A549 treated with ZK216348 at 1 μM for 4 hours (cell line): ENCODE results near the gene HLTF. TPM values are rescaled to one million over a fixed set of nuclear protein-coding genes. Genes with fewer than 3 reads are reported as not detected.

Experiments used
- total RNA-seq: library from RNA; stranded (reverse); fragments of 200-300 nt; extraction: Qiagen RNA extraction; gene quantifications from 5 replicates; pipeline ENCODE4 v1.2.3, GENCODE V29; 2022; ENCODE audit warnings: low read depth

HLTF gene, protein sequence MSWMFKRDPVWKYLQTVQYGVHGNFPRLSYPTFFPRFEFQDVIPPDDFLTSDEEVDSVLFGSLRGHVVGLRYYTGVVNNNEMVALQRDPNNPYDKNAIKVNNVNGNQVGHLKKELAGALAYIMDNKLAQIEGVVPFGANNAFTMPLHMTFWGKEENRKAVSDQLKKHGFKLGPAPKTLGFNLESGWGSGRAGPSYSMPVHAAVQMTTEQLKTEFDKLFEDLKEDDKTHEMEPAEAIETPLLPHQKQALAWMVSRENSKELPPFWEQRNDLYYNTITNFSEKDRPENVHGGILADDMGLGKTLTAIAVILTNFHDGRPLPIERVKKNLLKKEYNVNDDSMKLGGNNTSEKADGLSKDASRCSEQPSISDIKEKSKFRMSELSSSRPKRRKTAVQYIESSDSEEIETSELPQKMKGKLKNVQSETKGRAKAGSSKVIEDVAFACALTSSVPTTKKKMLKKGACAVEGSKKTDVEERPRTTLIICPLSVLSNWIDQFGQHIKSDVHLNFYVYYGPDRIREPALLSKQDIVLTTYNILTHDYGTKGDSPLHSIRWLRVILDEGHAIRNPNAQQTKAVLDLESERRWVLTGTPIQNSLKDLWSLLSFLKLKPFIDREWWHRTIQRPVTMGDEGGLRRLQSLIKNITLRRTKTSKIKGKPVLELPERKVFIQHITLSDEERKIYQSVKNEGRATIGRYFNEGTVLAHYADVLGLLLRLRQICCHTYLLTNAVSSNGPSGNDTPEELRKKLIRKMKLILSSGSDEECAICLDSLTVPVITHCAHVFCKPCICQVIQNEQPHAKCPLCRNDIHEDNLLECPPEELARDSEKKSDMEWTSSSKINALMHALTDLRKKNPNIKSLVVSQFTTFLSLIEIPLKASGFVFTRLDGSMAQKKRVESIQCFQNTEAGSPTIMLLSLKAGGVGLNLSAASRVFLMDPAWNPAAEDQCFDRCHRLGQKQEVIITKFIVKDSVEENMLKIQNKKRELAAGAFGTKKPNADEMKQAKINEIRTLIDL
- 10.4 to 20.0 TPM (median 16.6 TPM) in 5 replicates for total RNA-seq

DNA sequence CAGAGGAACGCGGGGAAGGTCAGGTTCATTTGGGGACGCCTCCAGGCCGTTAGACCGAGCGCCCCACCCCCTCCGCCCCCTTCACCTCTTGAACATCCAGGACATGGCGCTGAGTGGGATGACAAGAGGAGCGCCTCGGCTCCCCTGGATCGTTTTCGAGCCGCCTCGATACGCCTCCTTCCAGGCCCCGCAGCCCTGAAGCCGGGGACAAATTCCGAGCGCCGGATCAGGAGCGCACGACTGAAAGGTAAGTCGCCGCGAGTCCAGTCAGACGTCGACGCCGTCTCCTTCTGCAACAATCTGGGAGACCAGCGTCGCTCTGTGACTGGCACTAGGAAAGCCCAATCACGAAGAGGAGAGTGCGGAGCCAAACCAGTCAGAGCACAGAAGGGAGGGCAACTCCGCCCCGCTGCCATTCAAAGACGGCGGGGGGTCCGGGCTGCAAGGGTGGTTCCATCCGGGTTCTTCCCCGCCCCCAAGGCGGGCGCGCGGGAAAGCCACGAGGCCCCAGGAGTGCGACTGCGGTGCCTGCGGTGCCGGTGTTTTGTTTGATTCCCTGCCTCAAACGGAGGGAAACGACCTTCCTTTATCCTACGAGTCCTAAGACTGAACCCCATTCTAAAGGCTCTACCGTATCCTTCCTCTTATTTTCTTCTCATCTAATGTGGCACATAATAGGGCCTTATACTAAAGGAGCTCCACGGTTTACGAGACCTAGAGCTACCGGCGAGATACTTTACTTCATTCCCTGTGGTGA, at the start of gene HLTF:
HLTF (minus strand) TSS at position 302 of the 757 bp plus-strand sequence; CDS start at position 105, 197 bp downstream.

DNA sequence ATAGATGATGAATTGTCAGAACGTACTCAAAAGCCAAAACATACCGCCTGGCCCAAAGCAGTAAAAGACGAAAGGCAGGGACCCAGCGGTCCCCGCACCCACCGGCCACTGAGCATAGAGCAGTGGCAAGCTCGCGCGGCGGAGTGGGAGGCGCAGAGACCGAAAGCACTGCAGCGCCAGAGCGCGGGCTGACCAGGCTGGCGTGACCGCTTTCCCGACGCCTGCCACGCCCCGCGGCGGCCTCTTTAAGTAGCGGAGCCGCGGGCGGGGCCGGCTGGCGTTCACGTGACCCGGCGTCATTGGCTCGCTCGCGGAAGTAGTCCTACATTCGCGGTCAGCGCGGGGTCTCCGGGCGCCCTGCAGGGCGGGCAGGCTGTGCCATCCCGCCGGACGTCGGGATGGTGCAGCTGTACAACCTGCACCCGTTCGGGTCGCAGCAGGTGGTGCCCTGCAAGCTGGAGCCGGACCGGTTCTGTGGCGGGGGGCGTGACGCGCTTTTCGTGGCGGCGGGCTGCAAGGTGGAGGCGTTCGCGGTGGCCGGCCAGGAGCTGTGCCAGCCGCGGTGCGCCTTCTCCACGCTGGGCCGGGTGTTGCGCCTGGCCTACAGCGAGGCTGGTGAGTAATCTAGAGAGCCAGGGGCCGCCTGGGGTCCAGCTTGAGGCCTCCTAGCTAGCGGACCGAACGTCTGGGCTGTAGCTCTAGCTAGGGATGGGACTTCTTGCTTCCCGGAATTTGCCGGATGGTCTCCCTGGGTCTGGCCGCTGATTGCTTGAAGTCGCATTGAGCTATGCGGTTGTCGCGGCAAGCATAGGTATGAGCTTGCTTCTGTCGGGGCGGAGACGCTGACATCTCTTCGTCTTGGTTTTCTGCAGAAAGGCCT, 43.2 kb upstream of the HLTF start, which contains the start of gene HPS3:
HPS3 (plus strand) TSS at position 313 of the 880 bp plus-strand sequence; CDS start at position 399, 86 bp downstream.

DNA sequence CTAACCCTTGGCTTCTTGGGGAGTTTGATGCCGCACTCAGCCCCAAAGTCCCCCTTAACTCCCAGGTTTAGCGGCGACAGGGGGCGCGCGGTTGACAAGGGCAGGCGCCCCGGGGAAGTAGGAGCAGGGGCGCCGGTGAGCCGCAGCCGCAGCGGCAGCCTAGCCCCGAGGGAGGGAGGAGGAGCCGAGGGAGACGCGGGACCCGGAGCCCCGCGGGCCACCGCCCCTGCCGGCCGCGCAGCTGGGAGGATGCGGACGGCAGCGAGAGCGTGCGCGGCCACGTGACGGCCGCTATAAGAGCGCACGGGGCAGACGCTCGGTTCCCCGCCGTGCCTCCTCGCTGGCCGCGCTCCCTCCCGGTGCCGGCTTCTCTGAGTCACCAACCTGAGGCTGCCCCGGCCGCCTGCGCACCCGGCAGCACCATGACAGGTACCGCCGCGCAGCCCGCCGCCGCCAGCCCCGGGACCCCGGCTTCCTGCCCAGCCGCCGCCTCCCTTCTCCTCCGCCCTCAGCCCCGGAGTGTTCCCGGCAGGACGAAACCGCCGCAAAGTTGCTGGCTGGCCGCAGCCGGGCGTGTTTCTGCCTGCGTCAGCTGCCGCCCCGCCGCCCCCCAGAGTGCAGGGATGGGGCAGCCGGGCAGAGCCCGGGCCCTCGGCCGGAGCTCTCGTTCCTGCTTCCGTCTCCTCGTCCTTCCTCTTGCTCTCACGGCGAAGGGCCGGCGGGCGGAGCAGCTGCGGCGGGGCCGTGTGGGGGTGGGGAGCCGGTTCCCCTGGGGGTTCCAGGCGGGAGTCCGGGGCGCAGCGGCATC, 94.9 kb downstream of the HLTF start, which contains the start of gene GYG1:
GYG1 (plus strand) TSS at position 322 of the 808 bp plus-strand sequence; CDS start at position 423, 101 bp downstream.

Other genes with a start within 250 kb of the HLTF start
- not detected in 5 replicates for gene CPA3, start 221.2 kb downstream of the HLTF start, total RNA-seq
- gene GYG1, start 95.0 kb downstream of the HLTF start, total RNA-seq: 32.6 to 36.9 TPM (median 33.2 TPM) in 5 replicates
- gene HPS3, start 43.1 kb upstream of the HLTF start, total RNA-seq: 30.1 to 36.8 TPM (median 32.7 TPM) in 5 replicates
- 4.1 to 7.0 TPM (median 6.2 TPM) in 5 replicates for gene CP, start 135.3 kb upstream of the HLTF start, total RNA-seq
- gene TM4SF18, start 247.1 kb upstream of the HLTF start, total RNA-seq: 31.6 to 39.5 TPM (median 34.5 TPM) in 5 replicates